Astrocyte (in vitro differentiated cells and primary cell): ENCODE measurements around the gene SLC9A1.

Experiments used
- EZH2 ChIP-seq: IDR thresholded peaks from 2 replicates; pipeline ENCODE4 v1.6.1; 2012; ENCODE audit warnings: mild to moderate bottlenecking, low read length, inconsistent platforms; ENCODE audit not compliant: insufficient read depth
- TF ChIP-seq, protein P1 (sequence below): IDR thresholded peaks from 2 replicates; pipeline ENCODE4 v1.5.1; 2011; ENCODE audit warnings: low read depth, mild to moderate bottlenecking, inconsistent platforms, low read length, moderate library complexity; ENCODE audit not compliant: insufficient read depth

DNA sequence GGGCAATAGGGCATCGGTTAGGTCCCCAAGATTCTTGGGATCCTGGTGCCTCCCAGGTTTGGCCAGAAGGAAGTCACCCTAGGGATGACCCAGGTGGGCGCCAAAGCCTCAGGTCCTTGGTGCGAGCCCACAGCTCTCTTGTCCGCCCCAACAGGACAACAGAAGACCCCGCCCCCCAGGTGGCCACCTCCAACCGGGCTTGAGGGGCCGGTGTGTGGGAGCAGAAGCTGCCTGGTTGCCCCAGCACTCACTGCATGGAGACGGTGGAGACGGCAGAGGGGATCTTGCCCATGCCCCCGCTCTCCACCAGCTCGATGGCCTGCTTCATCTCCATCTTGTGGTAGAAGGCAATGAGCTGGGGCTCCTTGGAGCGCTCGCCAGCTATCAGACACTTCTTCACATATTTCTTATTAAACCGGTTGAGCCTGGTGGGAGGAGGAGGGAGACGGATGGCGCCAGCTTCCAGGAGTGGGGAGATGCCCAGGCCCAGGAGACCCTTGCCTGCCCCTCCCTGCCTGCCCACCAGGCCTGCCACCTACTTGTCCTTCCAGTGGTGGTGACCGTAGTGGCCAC is 52.7 kb downstream of the SLC9A1 start:
- TF ChIP-seq, protein P1, sequence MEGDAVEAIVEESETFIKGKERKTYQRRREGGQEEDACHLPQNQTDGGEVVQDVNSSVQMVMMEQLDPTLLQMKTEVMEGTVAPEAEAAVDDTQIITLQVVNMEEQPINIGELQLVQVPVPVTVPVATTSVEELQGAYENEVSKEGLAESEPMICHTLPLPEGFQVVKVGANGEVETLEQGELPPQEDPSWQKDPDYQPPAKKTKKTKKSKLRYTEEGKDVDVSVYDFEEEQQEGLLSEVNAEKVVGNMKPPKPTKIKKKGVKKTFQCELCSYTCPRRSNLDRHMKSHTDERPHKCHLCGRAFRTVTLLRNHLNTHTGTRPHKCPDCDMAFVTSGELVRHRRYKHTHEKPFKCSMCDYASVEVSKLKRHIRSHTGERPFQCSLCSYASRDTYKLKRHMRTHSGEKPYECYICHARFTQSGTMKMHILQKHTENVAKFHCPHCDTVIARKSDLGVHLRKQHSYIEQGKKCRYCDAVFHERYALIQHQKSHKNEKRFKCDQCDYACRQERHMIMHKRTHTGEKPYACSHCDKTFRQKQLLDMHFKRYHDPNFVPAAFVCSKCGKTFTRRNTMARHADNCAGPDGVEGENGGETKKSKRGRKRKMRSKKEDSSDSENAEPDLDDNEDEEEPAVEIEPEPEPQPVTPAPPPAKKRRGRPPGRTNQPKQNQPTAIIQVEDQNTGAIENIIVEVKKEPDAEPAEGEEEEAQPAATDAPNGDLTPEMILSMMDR: no peak
- no peak for TF ChIP-seq EZH2
